ENCODE data around the gene EIF3A.

The EIF3A gene

GRCh38 chr10:119118231-119118630, 37.6 kb upstream of the EIF3A start:
- TF ChIP-seq CTCF (IDR thresholded peaks at IDR 0.05), result no peak

- TF ChIP-seq CTCF (IDR thresholded peaks at IDR 0.05), result no peak
Observed at GRCh38 chr10:119116326-119116951, 35.8 kb upstream of the EIF3A start.

- TF ChIP-seq CTCF (IDR thresholded peaks at IDR 0.05), result no peak
Observed at GRCh38 chr10:119115926-119116325, 35.3 kb upstream of the EIF3A start.

GRCh38 chr10:119113751-119114732, 33.4 kb upstream of the EIF3A start:
- no peak for TF ChIP-seq CTCF (IDR thresholded peaks at IDR 0.05)

GRCh38 chr10:119112056-119112455, 31.4 kb upstream of the EIF3A start:
- TF ChIP-seq CTCF (IDR thresholded peaks at IDR 0.05), result no peak

GRCh38 chr10:119105155-119105554, 24.5 kb upstream of the EIF3A start:
- TF ChIP-seq CTCF (IDR thresholded peaks at IDR 0.05), result no peak

- TF ChIP-seq CTCF (IDR thresholded peaks at IDR 0.05), result no peak
Observed at GRCh38 chr10:119104654-119105015, 24.0 kb upstream of the EIF3A start.

Measured in LNCAP (cell line).